Left lung (tissue), 10 donors: ENCODE measurements around the gene MIB1. TPM values are rescaled to one million over a fixed set of nuclear protein-coding genes. Genes with fewer than 3 reads are reported as not detected.
A peak's percentile ranks its signal among the peaks of the same experiment; 100 is the strongest.

Experiments
- ATAC-seq: fragments of 200-7000 bp; cut with Tn5 transposase; one replicate; pipeline ENCODE4 v1.9.1; 2020; ENCODE audit warnings: moderate library complexity
- DNase-seq, 4 donors: peaks; one replicate each; pipeline ENCODE4 v3.0.0-alpha.2; 2013 to 2020
- H3K27ac ChIP-seq, 2 donors: fragments of 200-600 bp; sonication (generic) in 1 of 2; one replicate each; pipeline versions ENCODE4 v1.5.0 to v1.8.0; 2020 to 2021
- H3K27me3 ChIP-seq, 2 donors: fragments of 200-600 bp; sonication (generic) in 1 of 2; one replicate each; pipeline versions ENCODE4 v1.5.0 to v1.8.0; 2020 to 2021
- H3K36me3 ChIP-seq, 2 donors: fragments of 200-600 bp; sonication (generic) in 1 of 2; one replicate each; pipeline versions ENCODE4 v1.5.0 to v1.8.0; 2020 to 2021
- H3K4me1 ChIP-seq, 2 donors: fragments of 200-600 bp; one replicate each; pipeline ENCODE4 v1.8.0; 2021
- H3K4me3 ChIP-seq, 2 donors: fragments of 200-600 bp; sonication (generic) in 1 of 2; one replicate each; pipeline versions ENCODE4 v1.5.0 to v1.8.0; 2020 to 2021; ENCODE audit warnings: mild to moderate bottlenecking in 1 of 2
- H3K9me3 ChIP-seq, 2 donors: fragments of 200-600 bp; sonication (generic) in 1 of 2; one replicate each; pipeline versions ENCODE4 v1.5.0 to v1.8.0; 2020 to 2021
- intact Hi-C, 2 donors: fragments of 100-400 bp; cut with DNase I; formaldehyde crosslinking; loops; one replicate each; pipeline versions ENCODE4 v1.11.2 to v1.14.2; 2022
- polyA plus RNA-seq, 6 donors: library from polyadenylated mRNA; unstranded; fragments of 120-200 nt; gene quantifications; one replicate each; pipeline ENCODE4 v1.2.1, GENCODE V29; 2013; ENCODE audit not compliant: insufficient read length in 6 of 6
- total RNA-seq, 2 donors: library from RNA; stranded (reverse); fragmentation: NEBNext Ultra II Directional; extraction: Animal tissue kit (Norgen Biotek cat#: 25700); gene quantifications; one replicate each; pipeline ENCODE4 v1.2.1, GENCODE V29; 2021
- TF ChIP-seq, protein P1 (sequence below), 2 donors: fragments of 200-600 bp; sonication (generic) in 1 of 2; IDR thresholded peaks; one replicate each; pipeline versions ENCODE4 v1.5.0 to v1.8.0; 2021; ENCODE audit warnings: antibody characterized with exemption in 2 of 2
- donor health status: DM: no; HTN: yes; CAD: no.
- donor health status: DM: no; HTN: no; CAD: no.

MIB1 gene
- total and polyA plus RNA-seq, 8 donors: 26.3 to 64.3 (median 58.3) TPM

DNA sequence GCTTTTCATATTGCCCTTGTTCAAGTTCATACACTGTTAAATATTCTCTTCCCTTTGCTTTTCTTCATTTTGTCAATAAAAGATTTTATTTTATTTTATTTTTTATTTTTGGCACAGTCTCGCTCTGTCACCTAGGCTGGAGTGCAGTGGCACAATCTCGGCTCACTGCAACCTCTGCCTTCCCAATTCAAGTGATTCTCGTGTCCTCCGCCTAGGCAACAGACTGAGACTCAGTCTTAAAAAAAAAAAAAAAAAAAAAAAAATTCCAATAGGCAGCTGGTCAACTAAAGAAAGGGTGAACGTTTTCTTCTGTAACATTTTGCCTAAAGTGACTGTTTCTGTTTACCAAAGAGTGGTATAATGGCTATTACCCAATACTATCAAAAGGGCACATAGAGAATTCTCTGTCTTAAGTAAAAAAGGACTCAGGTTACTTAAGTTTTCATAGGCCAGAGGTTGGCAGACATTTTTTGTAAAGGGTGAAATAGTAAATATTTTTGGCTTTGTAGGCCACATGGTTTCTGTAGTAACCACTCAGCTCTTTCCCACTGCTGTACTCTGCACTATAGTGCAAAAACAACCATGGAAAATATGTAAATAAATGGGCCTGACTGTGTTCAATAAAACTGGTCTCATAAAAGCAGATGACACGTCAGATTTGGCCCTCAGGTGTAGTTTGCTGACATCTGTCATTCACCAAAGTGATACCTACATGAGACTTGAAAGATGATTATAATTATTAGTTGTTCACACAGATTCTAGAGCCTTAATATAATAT lies 113.4 kb downstream of the MIB1 start:
- ATAC-seq: peak; percentile 61
- Histone ChIP-seq H3K27me3 (no peaks in the 10 kb centered on the region), H3K9me3 (no peaks in the 10 kb centered on the region), H3K4me1 (peaks cover 0 to 10% of the 10 kb centered on the region in 2 donors), H3K4me3 (no peak overlapping the region), H3K27ac (no peak overlapping the region), H3K36me3 (peaks cover 4 to 29% of the 10 kb centered on the region in 2 donors)
- intact Hi-C loops: no loop called here
- TF ChIP-seq, protein P1, sequence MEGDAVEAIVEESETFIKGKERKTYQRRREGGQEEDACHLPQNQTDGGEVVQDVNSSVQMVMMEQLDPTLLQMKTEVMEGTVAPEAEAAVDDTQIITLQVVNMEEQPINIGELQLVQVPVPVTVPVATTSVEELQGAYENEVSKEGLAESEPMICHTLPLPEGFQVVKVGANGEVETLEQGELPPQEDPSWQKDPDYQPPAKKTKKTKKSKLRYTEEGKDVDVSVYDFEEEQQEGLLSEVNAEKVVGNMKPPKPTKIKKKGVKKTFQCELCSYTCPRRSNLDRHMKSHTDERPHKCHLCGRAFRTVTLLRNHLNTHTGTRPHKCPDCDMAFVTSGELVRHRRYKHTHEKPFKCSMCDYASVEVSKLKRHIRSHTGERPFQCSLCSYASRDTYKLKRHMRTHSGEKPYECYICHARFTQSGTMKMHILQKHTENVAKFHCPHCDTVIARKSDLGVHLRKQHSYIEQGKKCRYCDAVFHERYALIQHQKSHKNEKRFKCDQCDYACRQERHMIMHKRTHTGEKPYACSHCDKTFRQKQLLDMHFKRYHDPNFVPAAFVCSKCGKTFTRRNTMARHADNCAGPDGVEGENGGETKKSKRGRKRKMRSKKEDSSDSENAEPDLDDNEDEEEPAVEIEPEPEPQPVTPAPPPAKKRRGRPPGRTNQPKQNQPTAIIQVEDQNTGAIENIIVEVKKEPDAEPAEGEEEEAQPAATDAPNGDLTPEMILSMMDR (IDR thresholded peaks at IDR 0.05): no peak
- peak in 1 of 4 donors; percentile 5 for DNase-seq

DNA sequence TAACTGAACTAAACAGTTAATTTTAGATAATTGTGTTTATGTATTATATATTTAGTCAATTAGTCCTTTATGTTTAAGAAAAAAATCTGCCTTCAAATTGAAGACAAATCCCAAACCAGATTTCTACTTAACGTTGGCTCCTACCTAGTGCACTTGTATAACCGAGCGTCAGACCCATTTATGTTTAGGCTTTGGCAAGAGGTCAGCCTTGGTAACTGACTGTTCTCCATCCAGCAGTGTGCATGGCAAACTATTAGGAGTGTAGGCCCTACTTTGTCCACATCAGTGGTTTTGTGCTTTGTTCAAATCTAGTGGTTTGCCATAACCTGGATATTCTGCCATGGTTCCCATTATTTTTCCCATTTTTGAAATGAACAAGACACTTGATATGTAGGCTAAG lies 114.8 kb downstream of the MIB1 start:
- Histone ChIP-seq H3K9me3 (no peaks in the 10 kb centered on the region), H3K27me3 (no peaks in the 10 kb centered on the region), H3K4me1 (peaks cover 0 to 10% of the 10 kb centered on the region in 2 donors), H3K27ac (no peak overlapping the region), H3K36me3 (peaks cover 4 to 41% of the 10 kb centered on the region in 2 donors), H3K4me3 (no peak overlapping the region)
- DNase-seq (no peak), ATAC-seq (no peak)
- intact Hi-C loops: no loop called here
- TF ChIP-seq, protein P1 (IDR thresholded peaks at IDR 0.05): no peak

DNA sequence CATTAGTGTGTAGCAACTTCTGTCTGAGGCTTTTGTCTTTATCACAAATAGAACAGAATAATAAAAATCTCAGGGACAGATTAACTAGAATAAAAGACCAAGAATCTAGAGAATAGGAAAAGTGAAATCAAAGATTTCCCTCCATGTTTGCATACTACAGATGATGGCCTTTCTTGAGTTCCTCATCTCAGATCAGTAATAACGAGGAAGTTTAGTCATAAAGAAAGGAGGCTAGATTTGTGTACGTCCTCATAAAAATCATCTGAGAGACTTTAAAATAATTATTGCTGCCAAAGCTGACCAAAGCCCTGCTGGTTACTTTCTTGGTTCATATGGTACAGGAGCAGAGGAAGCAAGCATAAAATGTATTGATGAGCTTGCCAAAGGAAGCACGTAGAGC lies 117.3 kb downstream of the MIB1 start:
- Histone ChIP-seq H3K36me3 (peaks cover 4 to 64% of the 10 kb centered on the region in 2 donors), H3K4me3 (no peak overlapping the region), H3K27ac (no peak overlapping the region), H3K27me3 (no peaks in the 10 kb centered on the region), H3K4me1 (peaks cover 0 to 9% of the 10 kb centered on the region in 2 donors), H3K9me3 (no peaks in the 10 kb centered on the region)
- intact Hi-C loops: no loop called here
- ATAC-seq (no peak), DNase-seq (no peak)
- TF ChIP-seq, protein P1 (IDR thresholded peaks at IDR 0.05): no peak

DNA sequence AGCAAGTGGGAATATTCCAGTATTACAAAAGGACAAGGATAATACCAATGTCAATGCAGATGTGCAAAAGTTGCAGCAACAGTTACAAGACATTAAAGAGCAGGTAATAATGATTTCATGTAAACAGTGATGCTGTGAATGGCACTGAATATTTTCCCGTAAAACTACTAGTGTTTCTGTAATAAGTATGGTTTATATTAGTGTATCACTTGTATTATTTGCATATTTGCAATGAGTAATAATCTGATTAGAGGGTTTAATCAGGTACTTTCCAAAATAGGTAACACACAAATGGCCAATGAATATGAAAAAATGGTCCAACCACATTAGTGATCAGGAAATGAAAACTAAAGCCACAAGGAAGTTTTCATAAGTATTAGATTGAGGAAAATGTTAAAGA lies 118.0 kb downstream of the MIB1 start:
- H3K27ac ChIP-seq: no peak overlapping the region
- H3K36me3 ChIP-seq: peaks cover 4 to 70% of the 10 kb centered on the region in 2 donors
- ATAC-seq: no peak

DNA sequence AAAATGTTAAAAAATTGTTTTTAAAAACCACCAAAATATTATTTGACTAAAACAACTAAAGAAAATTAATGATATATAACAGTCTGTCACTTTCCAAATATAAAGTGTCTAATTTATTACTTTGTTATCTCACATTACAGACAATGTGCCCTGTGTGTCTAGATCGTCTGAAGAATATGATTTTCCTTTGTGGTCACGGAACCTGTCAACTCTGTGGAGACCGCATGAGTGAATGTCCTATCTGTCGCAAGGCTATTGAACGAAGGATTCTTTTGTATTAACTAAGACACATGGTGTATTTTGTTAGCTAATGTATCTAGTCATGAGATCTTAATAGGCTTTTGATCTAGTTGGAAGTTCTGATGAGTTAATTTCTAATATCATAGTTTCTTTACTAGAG lies 123.8 kb downstream of the MIB1 start:
- DNase-seq: no peak
- Histone ChIP-seq H3K27me3 (no peaks in the 10 kb centered on the region), H3K4me1 (no peaks in the 10 kb centered on the region), H3K9me3 (no peaks in the 10 kb centered on the region), H3K4me3 (no peak overlapping the region), H3K27ac (no peak overlapping the region), H3K36me3 (peaks cover 0 to 56% of the 10 kb centered on the region in 2 donors)
- intact Hi-C loops: no loop called here
- ATAC-seq: no peak
- TF ChIP-seq, protein P1 (IDR thresholded peaks at IDR 0.05): no peak

More for the DNA sequence above, 118.0 kb downstream of the MIB1 start:
- Histone ChIP-seq H3K27me3 (no peaks in the 10 kb centered on the region), H3K4me3 (no peak overlapping the region), H3K9me3 (no peaks in the 10 kb centered on the region), H3K4me1 (peaks cover 0 to 2% of the 10 kb centered on the region in 2 donors)
- DNase-seq: no peak
- intact Hi-C loops: no loop called here
- TF ChIP-seq, protein P1 (IDR thresholded peaks at IDR 0.05): no peak
